Measurements from ENCODE around the gene IL1A.

The IL1A gene

GRCh38 chr2:112790305-112790704 is 6.0 kb upstream of the IL1A start:
- DNase-seq: no peak
- H3K4me1 Mint-ChIP-seq (ENCODE audit: low read depth): peaks cover 15% of the 10 kb centered on the region
- no peak overlapping the region for H3K4me3 Mint-ChIP-seq
- no peak overlapping the region for H3K27ac Mint-ChIP-seq
- H3K9me3 Mint-ChIP-seq: no peaks in the 10 kb centered on the region
- H3K27me3 Mint-ChIP-seq: peaks cover 13% of the 10 kb centered on the region
- no peaks in the 10 kb centered on the region for H3K36me3 Mint-ChIP-seq (ENCODE audit: low read depth)

- peaks cover 15% of the 10 kb centered on the region for H3K4me1 Mint-ChIP-seq (ENCODE audit: low read depth)
- no peak overlapping the region for H3K27ac Mint-ChIP-seq
- H3K36me3 Mint-ChIP-seq (ENCODE audit: low read depth): no peaks in the 10 kb centered on the region
- no peak overlapping the region for H3K4me3 Mint-ChIP-seq
- H3K9me3 Mint-ChIP-seq: no peaks in the 10 kb centered on the region
- no peak for DNase-seq
- peaks cover 22% of the 10 kb centered on the region for H3K27me3 Mint-ChIP-seq
Observed at GRCh38 chr2:112789186-112789585, 4.9 kb upstream of the IL1A start.

- Mint-ChIP-seq H3K4me1 (ENCODE audit: low read depth) (peaks cover 11% of the 10 kb centered on the region), H3K4me3 (no peak overlapping the region), H3K36me3 (ENCODE audit: low read depth) (no peaks in the 10 kb centered on the region), H3K9me3 (no peaks in the 10 kb centered on the region), H3K27me3 (peaks cover 25% of the 10 kb centered on the region), H3K27ac (no peak overlapping the region)
- no peak for DNase-seq
Observed at GRCh38 chr2:112788653-112789052, 4.4 kb upstream of the IL1A start.

- Mint-ChIP-seq H3K4me3 (no peak overlapping the region), H3K27me3 (peaks cover 28% of the 10 kb centered on the region), H3K36me3 (ENCODE audit: low read depth) (no peaks in the 10 kb centered on the region), H3K4me1 (ENCODE audit: low read depth) (peaks cover 5% of the 10 kb centered on the region), H3K9me3 (no peaks in the 10 kb centered on the region), H3K27ac (no peak overlapping the region)
- DNase-seq: no peak
Observed at GRCh38 chr2:112787729-112788393, 3.6 kb upstream of the IL1A start.

GRCh38 chr2:112787294-112787693 is 3.0 kb upstream of the IL1A start:
- no peak overlapping the region for H3K4me3 Mint-ChIP-seq
- no peaks in the 10 kb centered on the region for H3K9me3 Mint-ChIP-seq
- H3K27me3 Mint-ChIP-seq: peaks cover 31% of the 10 kb centered on the region
- peaks cover 6% of the 10 kb centered on the region for H3K4me1 Mint-ChIP-seq (ENCODE audit: low read depth)
- no peak overlapping the region for H3K27ac Mint-ChIP-seq
- DNase-seq: no peak
- no peaks in the 10 kb centered on the region for H3K36me3 Mint-ChIP-seq (ENCODE audit: low read depth)

GRCh38 chr2:112783187-112783714 is 1.0 kb downstream of the IL1A start:
- DNase-seq: no peak

GRCh38 chr2:112782234-112782799 is 2.0 kb downstream of the IL1A start:
- no peak for DNase-seq
- Mint-ChIP-seq H3K36me3 (ENCODE audit: low read depth) (no peaks in the 10 kb centered on the region), H3K4me1 (ENCODE audit: low read depth) (peaks cover 8% of the 10 kb centered on the region), H3K9me3 (no peaks in the 10 kb centered on the region), H3K27me3 (peaks cover 39% of the 10 kb centered on the region), H3K27ac (no peak overlapping the region), H3K4me3 (no peak overlapping the region)

More at GRCh38 chr2:112783187-112783714, 1.0 kb downstream of the IL1A start:
- no peak overlapping the region for H3K27ac Mint-ChIP-seq
- H3K4me1 Mint-ChIP-seq (ENCODE audit: low read depth): peaks cover 6% of the 10 kb centered on the region
- H3K27me3 Mint-ChIP-seq: peaks cover 33% of the 10 kb centered on the region
- H3K36me3 Mint-ChIP-seq (ENCODE audit: low read depth): no peaks in the 10 kb centered on the region
- H3K4me3 Mint-ChIP-seq: peak overlapping the region; percentile 13
- no peaks in the 10 kb centered on the region for H3K9me3 Mint-ChIP-seq

GRCh38 chr2:112779598-112779997 is 4.7 kb downstream of the IL1A start:
- no peaks in the 10 kb centered on the region for H3K36me3 Mint-ChIP-seq (ENCODE audit: low read depth)
- no peak overlapping the region for H3K27ac Mint-ChIP-seq
- H3K9me3 Mint-ChIP-seq: no peaks in the 10 kb centered on the region
- no peak overlapping the region for H3K4me3 Mint-ChIP-seq
- no peak for DNase-seq
- peaks cover 30% of the 10 kb centered on the region for H3K27me3 Mint-ChIP-seq
- H3K4me1 Mint-ChIP-seq (ENCODE audit: low read depth): peaks cover 17% of the 10 kb centered on the region

GRCh38 chr2:112777036-112777435 is 7.3 kb downstream of the IL1A start:
- H3K9me3 Mint-ChIP-seq: no peaks in the 10 kb centered on the region
- no peak for DNase-seq
- peaks cover 21% of the 10 kb centered on the region for H3K27me3 Mint-ChIP-seq
- H3K4me1 Mint-ChIP-seq (ENCODE audit: low read depth): peaks cover 11% of the 10 kb centered on the region
- H3K4me3 Mint-ChIP-seq: no peak overlapping the region
- peak overlapping the region; percentile 48 for H3K27ac Mint-ChIP-seq
- H3K36me3 Mint-ChIP-seq (ENCODE audit: low read depth): no peaks in the 10 kb centered on the region

GRCh38 chr2:112776113-112776512 is 8.2 kb downstream of the IL1A start:
- H3K36me3 Mint-ChIP-seq (ENCODE audit: low read depth): no peaks in the 10 kb centered on the region
- H3K27ac Mint-ChIP-seq: no peak overlapping the region
- peaks cover 21% of the 10 kb centered on the region for H3K27me3 Mint-ChIP-seq
- no peak overlapping the region for H3K4me3 Mint-ChIP-seq
- DNase-seq: no peak
- peaks cover 11% of the 10 kb centered on the region for H3K4me1 Mint-ChIP-seq (ENCODE audit: low read depth)
- no peaks in the 10 kb centered on the region for H3K9me3 Mint-ChIP-seq

GRCh38 chr2:112774536-112775285 is 9.6 kb downstream of the IL1A start:
- Mint-ChIP-seq H3K9me3 (no peaks in the 10 kb centered on the region), H3K36me3 (ENCODE audit: low read depth) (no peaks in the 10 kb centered on the region), H3K4me3 (no peak overlapping the region), H3K27ac (no peak overlapping the region), H3K4me1 (ENCODE audit: low read depth) (peaks cover 11% of the 10 kb centered on the region), H3K27me3 (peaks cover 21% of the 10 kb centered on the region)
- DNase-seq: no peak

GRCh38 chr2:112773556-112773955 is 10.7 kb downstream of the IL1A start:
- Mint-ChIP-seq H3K9me3 (no peaks in the 10 kb centered on the region), H3K4me1 (ENCODE audit: low read depth) (peaks cover 11% of the 10 kb centered on the region), H3K36me3 (ENCODE audit: low read depth) (no peaks in the 10 kb centered on the region), H3K4me3 (no peak overlapping the region), H3K27me3 (peaks cover 15% of the 10 kb centered on the region), H3K27ac (no peak overlapping the region)
- DNase-seq: no peak

GRCh38 chr2:112772911-112773475 is 11.3 kb downstream of the IL1A start:
- DNase-seq: no peak
- H3K9me3 Mint-ChIP-seq: no peaks in the 10 kb centered on the region
- H3K27ac Mint-ChIP-seq: no peak overlapping the region
- H3K36me3 Mint-ChIP-seq (ENCODE audit: low read depth): no peaks in the 10 kb centered on the region
- H3K4me1 Mint-ChIP-seq (ENCODE audit: low read depth): peaks cover 15% of the 10 kb centered on the region
- peaks cover 15% of the 10 kb centered on the region for H3K27me3 Mint-ChIP-seq
- H3K4me3 Mint-ChIP-seq: no peak overlapping the region

GRCh38 chr2:112772322-112772721 is 12.0 kb downstream of the IL1A start:
- Mint-ChIP-seq H3K4me1 (ENCODE audit: low read depth) (peaks cover 17% of the 10 kb centered on the region), H3K27me3 (peaks cover 9% of the 10 kb centered on the region), H3K9me3 (no peaks in the 10 kb centered on the region), H3K27ac (no peak overlapping the region), H3K4me3 (no peak overlapping the region), H3K36me3 (ENCODE audit: low read depth) (no peaks in the 10 kb centered on the region)
- no peak for DNase-seq
